NCI-H1105 (cell line): ENCODE data around the gene AMDHD2.
"Not testable (repeated sequence)": the region's sequence is repeated elsewhere in the genome, so short reads cannot be mapped to it uniquely, and the experiment has no call there.

Experiments used
- DNase-seq: peaks from one replicate; lab custom pipeline; 2025; lab: John Stamatoyannopoulos, UW

Gene AMDHD2

GRCh38 chr16:2517954-2518605, 2.1 kb upstream of the AMDHD2 start:
- DNase-seq: no peak

DNA sequence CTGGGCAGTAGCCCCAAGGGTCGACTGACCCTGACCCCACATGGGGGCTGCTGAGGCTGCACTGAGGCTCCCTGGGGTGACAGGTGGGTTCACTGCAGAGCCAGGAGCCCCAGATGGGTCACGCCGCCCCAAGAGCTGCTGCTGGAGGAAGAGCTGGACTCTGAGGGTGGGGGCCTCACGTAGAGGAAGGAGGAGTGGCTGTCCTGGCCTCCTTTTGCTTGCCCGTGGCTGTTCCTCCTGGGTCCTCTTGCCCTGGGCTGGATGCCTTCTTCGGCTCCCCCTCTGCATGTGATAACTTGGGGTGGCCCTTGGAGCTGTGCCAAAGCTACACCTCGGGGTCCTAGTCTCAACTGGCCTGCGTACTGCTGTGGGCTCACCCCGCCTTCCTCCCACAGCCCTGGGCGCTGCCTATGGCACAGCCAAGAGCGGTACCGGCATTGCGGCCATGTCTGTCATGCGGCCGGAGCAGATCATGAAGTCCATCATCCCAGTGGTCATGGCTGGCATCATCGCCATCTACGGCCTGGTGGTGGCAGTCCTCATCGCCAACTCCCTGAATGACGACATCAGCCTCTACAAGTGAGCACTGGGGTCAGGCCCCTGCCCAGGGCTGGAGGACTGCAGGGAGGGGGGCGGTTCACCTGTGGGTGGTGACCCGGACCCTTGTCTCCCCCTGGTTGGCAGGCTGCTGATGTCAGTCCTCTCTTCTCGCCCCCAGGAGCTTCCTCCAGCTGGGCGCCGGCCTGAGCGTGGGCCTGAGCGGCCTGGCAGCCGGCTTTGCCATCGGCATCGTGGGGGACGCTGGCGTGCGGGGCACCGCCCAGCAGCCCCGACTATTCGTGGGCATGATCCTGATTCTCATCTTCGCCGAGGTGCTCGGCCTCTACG, 1.1 kb upstream of the AMDHD2 start:
- DNase-seq: no peak

- DNase-seq: no peak
These were observed 475 bp upstream of the AMDHD2 start for GRCh38 chr16:2519711-2520080.

DNA sequence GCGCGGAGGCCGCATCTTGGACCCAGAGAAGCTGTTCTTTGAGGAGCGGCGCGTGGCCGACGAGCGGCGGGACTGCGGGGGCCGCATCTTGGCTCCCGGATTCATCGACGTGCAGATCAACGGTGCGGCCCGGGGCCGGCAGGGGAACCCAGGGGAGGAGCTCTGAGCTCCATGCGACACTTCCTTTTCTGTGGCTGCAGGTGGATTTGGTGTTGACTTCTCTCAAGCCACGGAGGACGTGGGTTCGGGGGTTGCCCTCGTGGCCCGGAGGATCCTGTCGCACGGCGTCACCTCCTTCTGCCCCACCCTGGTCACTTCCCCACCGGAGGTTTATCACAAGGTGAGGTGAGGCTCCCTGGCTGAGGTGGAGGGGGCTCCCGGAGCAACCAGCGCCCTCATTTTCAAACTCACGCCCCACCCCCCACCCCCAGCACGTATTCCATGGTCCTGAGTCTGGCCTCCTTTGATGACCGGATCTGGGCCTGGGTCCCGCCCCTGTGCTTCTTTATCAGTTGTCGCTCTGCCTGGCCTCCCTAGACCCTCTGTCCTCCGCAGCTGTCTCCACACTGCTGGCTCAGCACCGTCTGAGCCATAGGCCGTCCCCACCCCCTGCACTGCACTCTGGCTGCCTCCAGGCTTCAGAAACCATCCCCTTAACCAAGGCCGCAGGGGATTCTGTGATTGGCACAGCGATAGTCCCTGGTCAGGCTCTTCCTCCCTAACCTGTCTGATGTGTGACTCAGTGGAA, 787 bp downstream of the AMDHD2 start:
- no peak for DNase-seq

- no peak for DNase-seq
These were observed 3.6 kb downstream of the AMDHD2 start for GRCh38 chr16:2523801-2524231.

- DNase-seq: no peak
These were observed 4.3 kb downstream of the AMDHD2 start for GRCh38 chr16:2524339-2524938.

DNA sequence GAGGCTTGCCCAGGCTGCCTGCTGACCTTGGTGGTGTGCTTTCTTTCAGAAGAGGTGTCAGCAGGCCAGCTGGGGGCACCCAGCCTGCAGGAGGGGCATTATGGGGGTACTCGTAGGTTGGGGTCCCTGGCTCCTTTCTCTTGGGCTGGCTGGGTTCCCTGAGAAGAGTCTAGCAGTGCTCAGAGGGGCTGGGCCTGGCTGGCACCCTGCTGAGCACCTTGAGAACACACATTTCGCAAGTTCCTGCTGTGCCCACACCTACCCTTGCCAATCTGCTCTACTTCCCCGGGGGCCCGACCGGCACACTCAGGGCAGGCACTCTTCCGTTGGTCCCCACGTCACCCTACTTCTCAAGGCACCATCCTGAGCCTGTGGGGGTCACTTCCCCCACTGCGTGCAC, 6.0 kb downstream of the AMDHD2 start:
- DNase-seq: no peak

- DNase-seq: no peak
These were observed 7.1 kb downstream of the AMDHD2 start for GRCh38 chr16:2527071-2527783.

GRCh38 chr16:2527784-2528100, 7.6 kb downstream of the AMDHD2 start:
- no peak for DNase-seq

- DNase-seq: no peak
These were observed 8.2 kb downstream of the AMDHD2 start for GRCh38 chr16:2528161-2529060.

DNA sequence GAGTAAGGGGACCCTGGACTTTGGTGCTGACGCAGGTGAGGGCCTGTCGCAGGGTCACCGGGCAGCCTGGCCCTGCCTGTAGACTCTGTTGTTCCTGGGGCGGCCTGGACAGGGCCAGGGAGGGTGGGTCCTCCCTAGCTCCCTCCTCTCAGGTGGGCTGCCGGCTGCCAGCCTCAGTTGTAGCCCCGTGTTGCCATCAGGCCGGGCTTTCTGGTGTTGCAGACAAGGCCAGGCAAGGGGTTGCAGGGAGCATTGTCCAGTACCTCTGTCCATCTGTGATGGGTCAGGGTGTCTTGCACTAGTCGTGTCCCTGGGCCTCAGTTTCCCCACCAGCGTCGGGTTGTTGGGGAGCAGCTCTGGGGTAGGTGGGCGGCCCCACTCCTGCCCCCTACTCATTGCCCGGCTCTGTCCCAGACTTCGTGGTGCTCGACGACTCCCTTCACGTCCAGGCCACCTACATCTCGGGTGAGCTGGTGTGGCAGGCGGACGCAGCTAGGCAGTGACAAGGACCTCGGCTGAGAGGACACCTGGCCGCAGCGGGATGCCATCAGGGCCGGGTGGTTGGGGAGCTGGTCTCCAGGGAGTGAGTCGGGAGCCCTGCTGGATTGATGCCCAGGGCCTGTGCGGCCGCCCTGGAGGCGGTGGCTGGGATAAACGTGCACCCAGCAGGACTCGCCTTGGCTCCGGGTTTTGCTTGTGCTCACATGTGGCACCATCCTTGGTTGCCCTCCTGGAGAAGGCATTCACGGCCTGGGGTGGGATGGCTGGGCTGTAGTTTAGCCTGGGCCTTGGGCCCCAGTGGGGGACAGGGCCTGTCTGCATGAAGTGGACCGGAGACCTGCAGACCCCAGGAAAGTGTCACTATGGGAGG, 9.1 kb downstream of the AMDHD2 start:
- no peak for DNase-seq

- no peak for DNase-seq
These were observed 9.9 kb downstream of the AMDHD2 start for GRCh38 chr16:2529961-2530628.

DNA sequence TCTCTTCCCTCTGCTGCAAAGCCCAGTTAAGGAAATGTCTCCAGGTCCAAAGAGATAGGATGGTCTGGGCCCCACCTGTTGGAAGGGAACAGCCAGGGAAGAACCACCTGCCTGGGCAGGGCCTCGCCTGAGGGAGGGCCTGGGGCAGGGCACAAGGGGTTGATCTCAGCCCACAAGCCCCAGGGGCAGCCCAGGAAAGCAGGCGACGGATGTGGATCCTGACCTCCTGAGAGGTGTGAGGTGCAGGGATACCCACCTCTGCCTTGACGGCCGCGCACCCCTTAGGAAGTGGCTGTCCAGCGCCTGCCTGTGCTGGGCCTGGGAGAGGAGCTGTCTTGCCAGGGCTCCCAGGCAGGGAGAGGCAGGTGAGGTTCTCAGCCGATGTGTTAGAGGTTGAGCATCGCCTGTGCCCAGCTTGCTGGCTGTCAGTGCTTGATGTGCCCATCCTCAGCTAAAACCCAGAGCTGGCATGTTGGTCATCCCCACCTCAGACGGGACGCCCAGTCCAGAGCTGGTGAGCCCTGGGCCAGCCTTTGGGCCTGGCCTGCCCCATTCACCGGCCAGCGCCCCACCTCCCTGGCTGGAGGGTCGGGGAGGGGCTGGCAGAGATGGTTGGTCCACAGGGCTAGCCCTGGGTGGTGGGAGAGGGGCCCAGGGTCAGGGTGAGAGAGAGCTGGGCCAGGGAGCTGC, 10.6 kb downstream of the AMDHD2 start:
- no peak for DNase-seq

- no peak for DNase-seq
These were observed 11.2 kb downstream of the AMDHD2 start, which contains the start of gene CEMP1 for GRCh38 chr16:2531371-2531695. TSS of gene CEMP1 (minus strand) at chr16:2531408. CDS start at chr16:2531073, 335 bp downstream.

GRCh38 chr16:2531696-2532493, 11.7 kb downstream of the AMDHD2 start:
- peak; percentile 82 for DNase-seq

DNA sequence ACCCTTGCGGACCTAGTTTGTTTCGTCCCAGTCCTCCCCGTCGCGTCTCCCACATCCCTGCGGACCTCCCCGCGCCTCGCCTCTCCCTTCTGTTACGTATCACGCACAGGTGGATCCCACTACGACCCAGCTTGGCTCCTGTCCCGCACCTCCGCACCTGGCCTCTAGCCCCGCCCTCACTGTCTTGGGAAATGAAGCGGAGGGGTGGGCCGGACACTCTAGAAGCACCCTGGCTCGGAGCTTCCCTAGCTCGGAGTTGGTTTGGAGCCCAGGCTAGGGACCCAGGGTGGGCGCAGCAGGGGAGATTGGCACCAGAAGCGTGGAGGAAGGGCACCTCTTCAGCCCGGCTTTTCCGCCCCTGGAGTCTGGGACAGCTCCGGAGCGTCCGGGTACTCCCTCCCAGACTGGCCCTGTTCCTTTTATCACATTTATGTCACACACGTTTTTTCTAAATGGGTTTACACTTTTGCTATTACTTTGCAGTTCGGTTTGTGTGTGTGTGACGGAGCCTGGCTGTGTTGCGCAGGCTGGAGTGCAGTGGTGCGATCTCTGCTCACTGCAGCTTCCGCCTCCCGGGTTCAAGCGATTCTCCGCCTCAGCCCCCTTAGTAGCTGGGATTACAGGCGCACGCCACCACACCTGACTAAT, 12.4 kb downstream of the AMDHD2 start:
- peak; percentile 35 for DNase-seq

DNA sequence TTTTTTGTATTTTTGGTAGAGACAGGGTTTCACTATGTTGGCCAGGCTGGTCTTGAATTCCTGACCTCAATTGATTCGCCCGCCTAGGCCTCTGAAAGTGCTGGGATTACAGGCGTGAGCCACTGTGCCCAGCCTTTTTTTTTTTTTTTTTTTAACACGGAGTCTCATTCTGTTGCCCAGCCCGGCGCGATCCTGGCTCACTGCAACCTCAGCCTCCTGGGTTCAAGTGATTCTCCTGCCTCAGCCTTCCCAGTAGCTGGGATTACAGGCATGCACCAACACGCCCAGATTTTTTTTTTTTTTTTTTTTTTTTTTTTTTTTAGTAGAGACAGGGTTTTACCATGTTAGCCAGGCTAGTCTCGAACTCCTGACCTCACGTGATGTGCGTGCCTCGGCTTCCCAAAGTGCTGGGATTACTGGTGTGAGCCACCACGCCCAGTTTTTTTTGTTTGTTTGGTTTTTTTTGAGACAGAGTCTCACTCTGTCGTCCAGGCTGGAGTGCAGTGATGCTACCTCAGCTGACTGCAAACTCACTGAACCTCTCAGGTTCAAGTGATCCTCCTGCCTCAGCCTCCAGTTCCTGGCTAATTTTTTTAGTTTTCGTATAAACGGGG, 13.1 kb downstream of the AMDHD2 start:
- not testable (repeated sequence) for DNase-seq
